Activated CD4-positive, alpha-beta memory T cell treated with anti-CD3 and anti-CD28 coated beads for 36 hours (primary cell): Measurements from ENCODE around the gene SCN11A. TPM values are rescaled to one million over a fixed set of nuclear protein-coding genes. Genes with fewer than 3 reads are reported as not detected.
A peak's percentile ranks its signal among the peaks of the same experiment; 100 is the strongest.
"Not testable (repeated sequence)": the region's sequence is repeated elsewhere in the genome, so short reads cannot be mapped to it uniquely, and the experiment has no call there.

Experiments
- CTCF ChIA-PET: fragments of 350-600 bp; sonication (Branson Sonifier 250); formaldehyde crosslinking; loops from one replicate; lab custom pipeline; 2021; ENCODE audit warnings: antibody characterized with exemption, inconsistent platforms; lab: Charles Lee
- POLR2A ChIA-PET: fragments of 350-600 bp; sonication (Branson Sonifier 250); formaldehyde crosslinking; loops from one replicate; lab custom pipeline; 2021; ENCODE audit warnings: antibody characterized with exemption; lab: Charles Lee
- DNase-seq: peaks from one replicate; pipeline ENCODE4 v3.0.0-alpha.2; 2020
- H3K27ac Mint-ChIP-seq: one replicate; pipeline ENCODE4 v1.8.0; 2021; ENCODE audit warnings: mixed read lengths
- H3K27me3 Mint-ChIP-seq: one replicate; pipeline ENCODE4 v1.8.0; 2021; ENCODE audit warnings: mixed read lengths
- H3K36me3 Mint-ChIP-seq: one replicate; pipeline ENCODE4 v1.8.0; 2021; ENCODE audit warnings: mixed read lengths
- H3K4me1 Mint-ChIP-seq: one replicate; pipeline ENCODE4 v1.8.0; 2021; ENCODE audit warnings: low read depth, mixed read lengths
- H3K4me3 Mint-ChIP-seq: one replicate; pipeline ENCODE4 v1.8.0; 2021; ENCODE audit warnings: mild to moderate bottlenecking, mixed read lengths
- H3K9me3 Mint-ChIP-seq: one replicate; pipeline ENCODE4 v1.8.0; 2021; ENCODE audit warnings: mixed read lengths
- intact Hi-C: fragments of 100-400 bp; cut with micrococcal nuclease; formaldehyde crosslinking; loops from one replicate; pipeline ENCODE4 v1.15.1; 2023
- total RNA-seq, 2 experiments: library from RNA; stranded (reverse); gene quantifications; one replicate each; pipeline ENCODE4 v1.2.3, GENCODE V29; 2021

The SCN11A gene
- total RNA-seq, 2 experiments from 2014 or later, result 0.02 to 0.05 TPM

DNA sequence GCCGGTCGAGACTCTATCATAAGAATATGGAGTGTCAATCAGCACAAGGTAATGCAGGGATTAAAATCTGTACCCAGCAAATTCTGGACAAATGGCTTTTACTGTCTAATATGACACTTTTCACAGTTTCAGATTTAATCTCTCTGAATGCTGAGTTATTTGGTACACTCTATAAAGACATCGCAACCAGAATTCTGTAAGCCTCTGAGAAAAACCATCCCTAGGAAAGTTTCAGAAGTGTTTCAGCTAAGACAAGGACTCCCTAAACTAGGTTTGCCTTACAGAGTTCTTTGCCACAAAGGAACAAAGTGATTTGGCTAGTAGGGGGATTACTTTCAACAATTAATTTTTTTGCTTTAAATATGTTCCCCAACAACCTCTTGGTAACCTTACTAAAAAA lies 11.4 kb upstream of the SCN11A start:
- no peaks in the 10 kb centered on the region for H3K27me3 Mint-ChIP-seq
- CTCF ChIA-PET, result interaction anchor here (1.1 to 2.0 kb wide), 2 partner anchors 9 to 63 kb away, joined by 3 to 7 read pairs; no protein-coding TSS in a partner anchor
- no peak overlapping the region for H3K4me3 Mint-ChIP-seq
- intact Hi-C loops, result no loop called here
- H3K9me3 Mint-ChIP-seq, result peaks cover 2% of the 10 kb centered on the region
- H3K27ac Mint-ChIP-seq, result no peak overlapping the region
- H3K36me3 Mint-ChIP-seq, result peaks cover 17% of the 10 kb centered on the region
- DNase-seq, result no peak
- H3K4me1 Mint-ChIP-seq, result peaks cover 36% of the 10 kb centered on the region
- POLR2A ChIA-PET, result no interaction called here

DNA sequence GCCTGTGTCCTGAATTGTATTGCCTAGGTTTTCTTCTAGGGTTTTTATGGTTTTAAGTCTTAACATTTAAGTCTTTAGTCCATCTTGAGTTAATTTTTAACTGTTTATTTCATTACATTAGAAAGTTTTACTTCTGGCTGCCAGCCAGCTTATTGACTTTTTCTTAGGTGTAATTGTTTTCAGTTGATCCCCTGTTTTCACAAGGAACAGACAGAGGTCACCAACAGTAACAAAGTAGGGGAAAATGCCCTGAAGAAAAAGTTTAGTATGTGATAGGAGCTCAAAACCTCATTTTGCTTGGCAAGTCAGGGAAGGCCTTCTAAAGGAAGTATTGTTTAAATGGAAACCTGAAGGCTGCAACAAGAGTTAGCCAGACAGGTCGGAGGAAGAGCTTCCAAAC lies 10.4 kb upstream of the SCN11A start:
- POLR2A ChIA-PET, result no interaction called here
- no peak overlapping the region for H3K4me3 Mint-ChIP-seq
- peaks cover 2% of the 10 kb centered on the region for H3K9me3 Mint-ChIP-seq
- intact Hi-C loops, result no loop called here
- H3K27me3 Mint-ChIP-seq, result no peaks in the 10 kb centered on the region
- DNase-seq, result no peak
- H3K27ac Mint-ChIP-seq, result no peak overlapping the region
- peaks cover 38% of the 10 kb centered on the region for H3K4me1 Mint-ChIP-seq
- CTCF ChIA-PET, result interaction anchor here (1.0 to 2.0 kb wide), 3 partner anchors 10 to 230 kb away, joined by 3 to 7 read pairs (median 4); no protein-coding TSS in a partner anchor
- peaks cover 13% of the 10 kb centered on the region for H3K36me3 Mint-ChIP-seq

DNA sequence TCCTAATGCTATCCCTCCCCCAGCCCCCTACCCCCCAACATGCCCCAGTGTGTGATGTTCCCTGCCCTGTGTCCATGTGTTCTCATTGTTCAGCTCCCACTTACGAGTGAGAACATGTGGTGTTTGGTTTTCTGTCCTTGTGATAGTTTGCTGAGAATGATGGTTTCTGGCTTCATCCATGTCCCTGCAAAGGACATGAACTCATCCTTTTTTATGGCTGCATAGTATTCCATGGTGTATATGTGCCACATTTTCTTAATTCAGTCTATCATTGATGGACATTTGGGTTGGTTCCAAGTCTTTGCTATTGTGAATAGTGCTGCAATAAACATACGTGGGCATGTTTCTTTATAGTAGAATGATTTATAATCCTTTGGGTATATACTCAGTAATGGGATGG lies 9.5 kb upstream of the SCN11A start:
- H3K27me3 Mint-ChIP-seq, POLR2A ChIA-PET, CTCF ChIA-PET, H3K9me3 Mint-ChIP-seq, H3K27ac Mint-ChIP-seq, intact Hi-C loops, H3K4me3 Mint-ChIP-seq, DNase-seq: not testable (repeated sequence)
- H3K4me1 Mint-ChIP-seq, result peaks cover 48% of the 10 kb centered on the region
- peaks cover 12% of the 10 kb centered on the region for H3K36me3 Mint-ChIP-seq

DNA sequence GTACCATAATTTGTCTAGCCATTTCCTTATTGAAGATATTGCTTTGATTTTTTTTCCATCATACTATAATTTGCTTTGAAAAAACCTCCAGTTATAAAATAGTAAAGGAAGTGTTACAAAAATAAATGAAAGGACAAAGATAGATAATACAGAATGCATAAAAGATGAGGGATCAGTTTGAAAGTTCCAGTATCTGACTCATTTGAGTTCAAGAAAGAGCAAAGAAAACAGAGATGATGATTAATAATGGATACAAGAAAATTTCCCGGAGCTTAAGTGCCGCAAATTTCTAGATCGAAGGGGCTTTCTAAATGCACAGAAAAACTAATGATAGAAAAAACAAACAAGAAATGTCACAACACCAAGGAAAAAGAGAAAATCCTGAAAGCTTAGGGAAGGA lies 4.4 kb upstream of the SCN11A start:
- intact Hi-C loops, result no loop called here
- Mint-ChIP-seq H3K4me3 (peak overlapping the region; percentile 55), H3K4me1 (peaks cover 61% of the 10 kb centered on the region), H3K9me3 (peaks cover under 1% of the 10 kb centered on the region), H3K36me3 (peaks cover under 1% of the 10 kb centered on the region), H3K27ac (peak overlapping the region; percentile 83), H3K27me3 (no peaks in the 10 kb centered on the region)
- ChIA-PET POLR2A (interaction anchor here (1.5 kb wide), 1 partner anchor 52 kb away, joined by 3 read pairs; the partner anchor contains the start of genes GORASP1 and TTC21A), CTCF (interaction anchor here (1.7 kb wide), 1 partner anchor 9 kb away, joined by 6 read pairs; no protein-coding TSS in a partner anchor)
- no peak for DNase-seq

DNA sequence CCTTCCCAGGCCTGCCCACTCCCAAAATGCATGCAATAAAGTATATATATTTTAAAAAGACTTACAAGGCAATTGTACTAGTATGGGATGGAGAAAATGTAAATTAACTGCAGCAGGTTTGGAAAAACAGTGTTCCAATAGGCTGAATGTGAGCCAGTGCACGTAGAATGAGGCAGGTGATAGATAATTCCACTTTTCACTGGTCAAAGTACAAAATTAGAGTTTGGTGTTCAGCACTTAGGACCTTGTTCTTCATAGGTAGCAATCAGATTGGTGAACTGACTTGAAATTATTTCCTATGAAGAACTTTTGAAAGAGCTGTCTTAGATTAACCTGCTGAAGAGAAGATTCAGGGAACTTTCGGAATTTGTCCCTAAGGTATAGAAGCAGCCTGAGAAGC lies 2.0 kb upstream of the SCN11A start:
- DNase-seq, result no peak
- H3K4me1 Mint-ChIP-seq, result peaks cover 65% of the 10 kb centered on the region
- H3K9me3 Mint-ChIP-seq, result no peaks in the 10 kb centered on the region
- H3K36me3 Mint-ChIP-seq, result no peaks in the 10 kb centered on the region
- CTCF ChIA-PET, result no interaction called here
- no peak overlapping the region for H3K27ac Mint-ChIP-seq
- POLR2A ChIA-PET, result no interaction called here
- no peaks in the 10 kb centered on the region for H3K27me3 Mint-ChIP-seq
- intact Hi-C loops, result loop anchor here (2.0 to 5.0 kb wide), 2 partner anchors 331 to 1254 kb away; partner anchors contain the start of gene EIF1B
- H3K4me3 Mint-ChIP-seq, result no peak overlapping the region

DNA sequence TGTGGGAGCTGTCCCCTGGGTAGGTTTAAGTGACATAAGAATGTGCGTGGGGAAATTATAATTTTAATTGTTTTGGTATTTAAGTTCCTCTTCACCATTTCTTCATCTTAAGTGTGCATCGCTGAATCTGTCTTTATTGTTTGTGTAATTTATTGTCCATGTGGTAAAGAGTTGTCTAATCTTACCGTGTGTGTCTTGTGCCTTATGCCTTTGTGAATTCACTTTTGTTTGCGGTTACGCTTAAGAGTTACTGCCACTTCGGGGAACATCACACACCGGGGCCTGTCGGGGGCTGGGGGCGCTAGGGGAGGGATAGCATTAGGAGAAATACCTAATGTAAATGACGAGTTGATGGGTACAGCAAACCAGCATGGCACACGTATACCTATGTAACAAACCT lies 839 bp upstream of the SCN11A start:
- Mint-ChIP-seq H3K4me3 (peak overlapping the region; percentile 92), H3K27me3 (no peaks in the 10 kb centered on the region), H3K9me3 (no peaks in the 10 kb centered on the region), H3K4me1 (peaks cover 63% of the 10 kb centered on the region), H3K27ac (peak overlapping the region; percentile 96), H3K36me3 (no peaks in the 10 kb centered on the region)
- DNase-seq, result peak; percentile 24
- intact Hi-C loops, result loop anchor here (2.0 to 5.0 kb wide), 2 partner anchors 332 to 1255 kb away; partner anchors contain the start of gene EIF1B
- CTCF ChIA-PET, result no interaction called here
- POLR2A ChIA-PET, result no interaction called here

DNA sequence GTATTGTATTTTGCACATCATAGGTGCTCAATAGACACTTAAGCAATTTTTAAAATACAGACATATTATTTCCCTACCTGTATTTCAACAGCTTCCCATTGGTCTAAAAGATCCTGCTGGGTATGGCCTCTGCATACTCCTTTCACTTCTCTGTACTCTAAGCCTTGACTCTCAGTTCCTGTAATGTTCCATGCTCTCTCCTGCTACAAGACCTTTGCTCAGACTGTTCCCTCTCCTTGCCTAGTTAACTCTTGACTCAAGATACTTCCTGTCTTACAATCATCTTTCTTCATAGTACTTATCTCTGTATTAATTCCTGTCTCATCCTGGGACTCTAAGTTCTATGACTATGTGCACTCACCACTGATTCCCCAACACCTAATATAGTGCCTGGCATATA lies 1.7 kb downstream of the SCN11A start:
- Mint-ChIP-seq H3K27ac (peak overlapping the region; percentile 11), H3K27me3 (no peaks in the 10 kb centered on the region), H3K4me1 (peaks cover 47% of the 10 kb centered on the region), H3K4me3 (no peak overlapping the region), H3K9me3 (no peaks in the 10 kb centered on the region), H3K36me3 (no peaks in the 10 kb centered on the region)
- ChIA-PET CTCF (no interaction called here), POLR2A (no interaction called here)
- DNase-seq, result no peak
- intact Hi-C loops, result loop anchor here (2.0 to 5.0 kb wide), 3 partner anchors 57 to 1257 kb away; partner anchors contain the start of genes EIF1B, GORASP1 and TTC21A

DNA sequence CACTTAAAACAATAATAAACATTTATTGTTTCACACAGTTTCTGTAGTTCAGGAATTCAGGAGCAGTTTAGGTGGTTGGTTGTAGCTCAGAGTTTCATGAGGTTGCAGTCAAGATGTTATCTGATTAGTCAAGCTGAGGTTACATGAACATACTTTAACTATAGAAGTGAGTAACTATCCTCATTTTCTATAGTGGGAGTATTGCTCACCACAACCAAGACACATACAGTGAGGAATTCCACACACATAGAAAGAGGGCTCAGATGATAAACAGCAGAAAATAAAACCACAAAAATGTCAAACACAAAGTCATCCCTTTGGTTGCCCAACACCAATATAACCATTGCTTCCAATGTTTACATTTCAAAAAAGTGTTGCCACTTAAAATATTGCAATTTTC lies 13.6 kb downstream of the SCN11A start:
- no peak for DNase-seq
- Mint-ChIP-seq H3K9me3 (peaks cover 10% of the 10 kb centered on the region), H3K27me3 (peaks cover 2% of the 10 kb centered on the region), H3K36me3 (peaks cover 3% of the 10 kb centered on the region), H3K4me1 (peaks cover 8% of the 10 kb centered on the region), H3K4me3 (no peak overlapping the region), H3K27ac (no peak overlapping the region)
- POLR2A ChIA-PET, result no interaction called here
- intact Hi-C loops, result loop anchor here (1.0 kb wide), 1 partner anchor 13 kb away; the partner anchor contains the start of gene SCN11A
- CTCF ChIA-PET, result no interaction called here

DNA sequence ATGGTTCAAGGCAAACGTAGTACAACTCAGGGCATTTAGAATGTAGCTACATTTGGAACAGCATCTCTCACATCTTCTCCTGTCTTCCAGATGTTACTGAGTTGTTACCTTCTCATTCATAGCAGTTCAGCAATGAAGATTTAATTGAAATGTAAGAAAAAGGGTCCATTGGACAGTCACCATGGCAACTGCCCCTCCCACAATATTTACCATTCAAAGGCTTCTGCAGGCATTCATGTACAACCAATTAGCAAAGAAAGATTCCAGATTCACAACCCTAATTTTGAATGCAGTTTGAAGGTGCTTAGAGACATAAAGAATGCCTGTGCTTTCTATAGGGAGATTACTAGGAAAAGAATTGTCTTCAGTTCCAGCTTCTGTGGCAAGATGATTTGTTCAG lies 22.2 kb downstream of the SCN11A start:
- POLR2A ChIA-PET, result no interaction called here
- no peaks in the 10 kb centered on the region for H3K4me1 Mint-ChIP-seq
- DNase-seq, result no peak
- intact Hi-C loops, result no loop called here
- H3K27ac Mint-ChIP-seq, result no peak overlapping the region
- H3K4me3 Mint-ChIP-seq, result no peak overlapping the region
- H3K36me3 Mint-ChIP-seq, result no peaks in the 10 kb centered on the region
- no peaks in the 10 kb centered on the region for H3K9me3 Mint-ChIP-seq
- CTCF ChIA-PET, result interaction anchor here (0.6 to 2.4 kb wide), 4 partner anchors 30 to 533 kb away, joined by 3 to 11 read pairs (median 3); no protein-coding TSS in a partner anchor
- H3K27me3 Mint-ChIP-seq, result peaks cover 11% of the 10 kb centered on the region

DNA sequence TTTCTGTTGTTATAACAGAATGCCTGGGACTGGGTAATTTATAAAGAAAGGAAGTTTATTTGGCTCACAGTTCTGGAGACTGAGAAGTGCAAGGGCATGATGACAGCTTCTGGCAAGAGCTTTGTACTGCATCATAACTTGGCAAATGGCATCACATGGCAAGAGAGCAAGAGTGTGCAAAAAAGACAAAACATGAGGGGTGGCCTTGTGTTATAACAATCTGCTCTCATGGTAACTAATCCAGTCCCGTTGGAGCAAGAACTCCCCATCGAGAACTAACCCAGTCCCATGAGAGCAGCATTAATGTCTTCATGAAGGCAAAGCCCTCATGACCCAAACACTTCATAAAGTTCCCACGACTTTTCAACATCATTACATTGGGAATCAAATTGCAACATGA lies 23.2 kb downstream of the SCN11A start:
- H3K4me3 Mint-ChIP-seq, result no peak overlapping the region
- DNase-seq, result no peak
- CTCF ChIA-PET, result no interaction called here
- no peaks in the 10 kb centered on the region for H3K9me3 Mint-ChIP-seq
- no peaks in the 10 kb centered on the region for H3K36me3 Mint-ChIP-seq
- POLR2A ChIA-PET, result no interaction called here
- intact Hi-C loops, result no loop called here
- no peaks in the 10 kb centered on the region for H3K4me1 Mint-ChIP-seq
- no peak overlapping the region for H3K27ac Mint-ChIP-seq
- peaks cover 11% of the 10 kb centered on the region for H3K27me3 Mint-ChIP-seq

DNA sequence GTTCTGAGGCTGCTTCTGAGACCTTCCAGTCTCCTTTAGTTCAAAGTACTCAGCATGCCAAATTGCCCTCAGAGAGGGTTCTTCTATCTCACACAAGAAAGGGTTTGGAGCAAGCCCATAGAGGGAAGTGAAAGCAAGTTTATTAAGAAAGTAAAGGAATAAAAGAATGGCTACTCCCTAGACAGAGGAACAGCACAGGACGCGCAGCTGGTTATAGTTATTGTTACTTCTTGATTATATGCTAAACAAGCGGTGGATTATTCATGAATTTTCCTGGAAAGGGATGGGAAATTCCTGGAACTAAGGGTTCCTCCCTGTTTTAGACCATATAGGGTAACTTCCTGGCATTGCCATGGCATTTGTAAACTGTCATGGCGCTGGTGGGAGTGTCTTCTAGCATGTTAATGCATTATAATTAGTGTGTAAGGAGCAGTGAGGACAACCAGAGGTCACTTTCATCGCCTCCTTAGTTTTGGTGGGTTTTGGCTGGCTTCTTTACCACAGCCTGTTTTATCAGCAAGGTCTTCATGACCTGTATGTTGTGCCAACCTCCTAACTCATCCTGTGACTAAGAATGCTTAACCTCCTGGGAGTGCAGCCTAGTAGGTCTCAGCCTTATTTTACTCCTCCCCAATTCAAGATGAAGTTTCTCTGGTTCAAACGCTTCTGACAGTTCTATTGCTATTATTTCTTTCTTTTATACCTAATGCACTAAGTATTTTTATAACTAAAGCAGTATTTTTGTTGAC lies 26.3 kb downstream of the SCN11A start:
- POLR2A ChIA-PET, result no interaction called here

DNA sequence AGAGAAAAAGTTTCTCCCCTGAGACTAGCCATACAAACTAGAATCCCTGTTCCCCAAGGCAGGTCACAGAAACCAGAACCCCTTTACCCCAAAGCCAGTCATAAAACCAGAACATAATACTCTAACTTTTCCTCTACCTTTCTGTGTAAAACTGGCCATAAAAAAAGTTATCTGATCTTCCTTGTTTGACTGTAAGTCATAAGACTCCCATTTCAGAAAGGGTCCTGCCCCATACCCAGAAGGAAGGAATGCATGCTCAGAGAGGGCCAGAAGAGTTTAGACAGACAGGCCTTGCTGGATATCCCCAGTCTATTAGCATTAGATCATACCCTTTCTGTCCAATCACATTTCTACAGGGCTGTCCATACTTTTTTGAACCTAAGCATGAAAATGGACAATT lies 27.2 kb downstream of the SCN11A start:
- H3K27me3 Mint-ChIP-seq, result peaks cover 12% of the 10 kb centered on the region

More for the DNA sequence above, 26.3 kb downstream of the SCN11A start:
- H3K27me3 Mint-ChIP-seq, result peaks cover 13% of the 10 kb centered on the region
- no peaks in the 10 kb centered on the region for H3K36me3 Mint-ChIP-seq
- intact Hi-C loops, result no loop called here
- H3K4me3 Mint-ChIP-seq, result no peak overlapping the region
- DNase-seq, result no peak
- H3K9me3 Mint-ChIP-seq, result no peaks in the 10 kb centered on the region
- CTCF ChIA-PET, result no interaction called here
- no peaks in the 10 kb centered on the region for H3K4me1 Mint-ChIP-seq
- no peak overlapping the region for H3K27ac Mint-ChIP-seq

More for the DNA sequence above, 27.2 kb downstream of the SCN11A start:
- ChIA-PET POLR2A (no interaction called here), CTCF (no interaction called here)
- H3K4me3 Mint-ChIP-seq, result no peak overlapping the region
- no peak overlapping the region for H3K27ac Mint-ChIP-seq
- DNase-seq, result no peak
- no peaks in the 10 kb centered on the region for H3K4me1 Mint-ChIP-seq
- intact Hi-C loops, result no loop called here
- H3K9me3 Mint-ChIP-seq, result no peaks in the 10 kb centered on the region
- no peaks in the 10 kb centered on the region for H3K36me3 Mint-ChIP-seq
